IMR-90 (cell line): ENCODE data around the gene NEUROD2. TPM values are rescaled to one million over a fixed set of nuclear protein-coding genes. Genes with fewer than 3 reads are reported as not detected.

Source experiments
- ATAC-seq: fragments of 200-7000 bp; cut with Tn5 transposase; 2 replicates; pipeline ENCODE4 v1.9.1; 2020; ENCODE audit warnings: low read depth, mild to moderate bottlenecking, moderate library complexity
- BruUV-seq: library from RNA; stranded (reverse); fragments of 400-500 nt; replicated peaks from 2 replicates; lab custom pipeline; 2021; lab: Mats Ljungman, UMichigan
- CTCF ChIA-PET: fragments of 300-600 bp; formaldehyde crosslinking; extraction: SDS; loops from one replicate; lab custom pipeline; 2021; ENCODE audit warnings: antibody characterized with exemption; lab: Yijun Ruan, JAX
- POLR2A ChIA-PET: fragments of 300-600 bp; sonication (Branson Sonifier 250); formaldehyde crosslinking; loops from one replicate; lab custom pipeline; 2022; ENCODE audit warnings: antibody characterized with exemption; ENCODE audit not compliant: unreplicated experiment; lab: Charles Lee
- DNase-seq: peaks from one replicate; pipeline ENCODE4 v3.0.0; 2013
- H2AFZ ChIP-seq: replicated peaks from 2 replicates; pipeline ENCODE3; 2013; ENCODE audit warnings: low read length, mild to moderate bottlenecking; ENCODE audit not compliant: poor library complexity
- H2AK5ac ChIP-seq: 2 replicates; pipeline ENCODE4 v1.6.1; 2013; ENCODE audit warnings: low read depth, low read length, inconsistent platforms
- H2AK9ac ChIP-seq: replicated peaks from 2 replicates; pipeline ENCODE3; 2013; ENCODE audit warnings: mild to moderate bottlenecking, low read depth, low read length, moderate library complexity; ENCODE audit not compliant: poor library complexity
- H2BK120ac ChIP-seq: 2 replicates; pipeline ENCODE4 v1.6.1; 2013; ENCODE audit warnings: low read depth, low read length, inconsistent platforms
- H2BK15ac ChIP-seq: 3 replicates; pipeline ENCODE4 v1.6.1; 2013; ENCODE audit warnings: low read depth, low read length, inconsistent platforms
- H2BK20ac ChIP-seq: 2 replicates; pipeline ENCODE4 v1.6.1; 2013; ENCODE audit warnings: low read depth, mild to moderate bottlenecking, inconsistent platforms, low read length, moderate library complexity
- H2BK5ac ChIP-seq: 2 replicates; pipeline ENCODE4 v1.6.1; 2013; ENCODE audit warnings: mild to moderate bottlenecking, low read depth, low read length, inconsistent platforms; ENCODE audit not compliant: poor library complexity, severe bottlenecking
- H3K14ac ChIP-seq: replicated peaks from 2 replicates; pipeline ENCODE4 v1.6.1; 2013; ENCODE audit warnings: low read depth, low read length, inconsistent platforms
- H3K18ac ChIP-seq: 2 replicates; pipeline ENCODE4 v1.6.1; 2013; ENCODE audit warnings: low read depth, low read length, control low read depth
- H3K23ac ChIP-seq: 2 replicates; pipeline ENCODE4 v1.6.1; 2013; ENCODE audit warnings: low read depth, low read length, inconsistent platforms
- H3K27ac ChIP-seq: 2 replicates; pipeline ENCODE4 v1.5.1; 2013; ENCODE audit warnings: mild to moderate bottlenecking, control low read depth, low read length; ENCODE audit not compliant: insufficient read depth
- H3K27me3 ChIP-seq: 2 replicates; pipeline ENCODE4 v1.6.1; 2013; ENCODE audit warnings: low read length; ENCODE audit not compliant: control insufficient read depth, insufficient read depth
- H3K36me3 ChIP-seq: 2 replicates; pipeline ENCODE4 v1.6.1; 2013; ENCODE audit warnings: low read length, mixed read lengths; ENCODE audit not compliant: control insufficient read depth, insufficient read depth
- H3K4ac ChIP-seq: 2 replicates; pipeline ENCODE4 v1.6.1; 2013; ENCODE audit warnings: low read depth, low read length, inconsistent platforms
- H3K4me1 ChIP-seq: 2 replicates; pipeline ENCODE4 v1.6.1; 2013; ENCODE audit warnings: low read length, mixed read lengths; ENCODE audit not compliant: control insufficient read depth, insufficient read depth
- H3K4me2 ChIP-seq: 2 replicates; pipeline ENCODE4 v1.6.1; 2013; ENCODE audit warnings: low read depth, mild to moderate bottlenecking, control low read depth, low read length, moderate library complexity
- H3K4me3 ChIP-seq: 2 replicates; pipeline ENCODE4 v1.5.1; 2013; ENCODE audit warnings: low read depth, mild to moderate bottlenecking, control low read depth, low read length, moderate library complexity; ENCODE audit not compliant: insufficient read depth
- H3K56ac ChIP-seq: 2 replicates; pipeline ENCODE4 v1.6.1; 2013; ENCODE audit warnings: low read length, inconsistent platforms; ENCODE audit not compliant: insufficient read depth; ENCODE audit errors: extremely low read depth
- H3K79me1 ChIP-seq, 2 experiments: 2 replicates each; pipeline ENCODE4 v1.6.1; 2013; ENCODE audit warnings: low read length in 2 of 2, inconsistent platforms in 1 of 2, low read depth in 1 of 2
- H3K9ac ChIP-seq: 2 replicates; pipeline ENCODE4 v1.6.1; 2013; ENCODE audit warnings: low read depth, low read length, control low read depth
- H3K9me1 ChIP-seq: 2 replicates; pipeline ENCODE4 v1.6.1; 2013; ENCODE audit warnings: low read length, inconsistent platforms; ENCODE audit not compliant: insufficient read depth
- H3K9me3 ChIP-seq: 2 replicates; pipeline ENCODE4 v1.6.1; 2013; ENCODE audit warnings: low read length; ENCODE audit not compliant: control insufficient read depth, insufficient read depth
- H4K20me1 ChIP-seq: 2 replicates; pipeline ENCODE4 v1.6.1; 2013; ENCODE audit warnings: low read length, inconsistent platforms; ENCODE audit not compliant: insufficient read depth
- H4K5ac ChIP-seq: 2 replicates; pipeline ENCODE4 v1.6.1; 2013; ENCODE audit warnings: mild to moderate bottlenecking, low read depth, low read length, control low read depth
- H4K8ac ChIP-seq, 2 experiments: 2 replicates each; pipeline ENCODE4 v1.6.1; 2013; ENCODE audit warnings: low read depth in 2 of 2, low read length in 2 of 2, control low read depth in 1 of 2, inconsistent platforms in 1 of 2
- H4K91ac ChIP-seq: 2 replicates; pipeline ENCODE4 v1.6.1; 2013; ENCODE audit warnings: low read depth, low read length, inconsistent platforms; ENCODE audit not compliant: insufficient read depth
- CEBPB ChIP-seq: IDR thresholded peaks from 2 replicates; pipeline ENCODE4 v1.6.1; 2012; ENCODE audit warnings: low read depth, low read length, improper control_type of control experiment
- POLR2A ChIP-seq: IDR thresholded peaks from 2 replicates; pipeline ENCODE4 v1.6.1; 2012; ENCODE audit warnings: mild to moderate bottlenecking, low read depth, low read length
- RCOR1 ChIP-seq: IDR thresholded peaks from 2 replicates; pipeline ENCODE4 v1.6.1; 2012; ENCODE audit warnings: mild to moderate bottlenecking, low read length, improper control_type of control experiment; ENCODE audit not compliant: insufficient replicate concordance
- RFX5 ChIP-seq: IDR thresholded peaks from 2 replicates; pipeline ENCODE4 v1.8.0; 2012; ENCODE audit warnings: low read depth, mild to moderate bottlenecking, low read length, moderate library complexity
- WGBS, 2 experiments: methylation state at CpG; one replicate each; pipeline versions ENCODE4 v1.1.5 to v1.1.7; 2013; ENCODE audit warnings: missing lambda C conversion rate in 2 of 2; ENCODE audit not compliant: insufficient read length in 1 of 2; ENCODE audit errors: extremely low coverage in 2 of 2; 5-methylcytosine and 5-hydroxymethylcytosine counted together
- dilution Hi-C: fragments of 300-500 bp; cut with HindIII; formaldehyde crosslinking; loops from one replicate; pipeline ENCODE4 v1.14.3; 2018; ENCODE audit warnings: low sequenced_read_pairs; ENCODE audit not compliant: unreplicated experiment
- in situ Hi-C: fragments of 300-500 bp; cut with MboI; formaldehyde crosslinking; loops from 3 replicates; pipeline ENCODE4 v1.14.3; 2019; ENCODE audit warnings: low sequenced_read_pairs, inconsistent platforms, mixed read lengths
- intact Hi-C: fragments of 100-400 bp; cut with micrococcal nuclease; formaldehyde crosslinking; loops from 2 replicates; pipeline ENCODE4 v1.10.0; 2022
- polyA plus RNA-seq, 3 experiments: library from polyadenylated mRNA; depleted of rRNA; stranded (reverse); fragments of >200 nt; gene quantifications; 2 replicates each; pipeline ENCODE4 v1.2.3, GENCODE V29; 2012; ENCODE audit warnings: low replicate concordance in 1 of 3
- total RNA-seq: library from RNA; depleted of rRNA; stranded (reverse); fragments of >200 nt; gene quantifications from 2 replicates; pipeline ENCODE4 v1.2.3, GENCODE V29; 2012

NEUROD2 gene
- total and polyA plus RNA-seq, 2 of the 4 experiments (the other 2 are of a cell fraction) = not detected

- Histone ChIP-seq H4K5ac (no peak overlapping the region), H2BK120ac (no peak overlapping the region), H4K20me1 (no peaks in the 10 kb centered on the region; the same call in 1 of the 2 replicates), H3K14ac (no peak overlapping the region), H4K8ac (no peak overlapping the region), H3K9me1 (peaks cover 17% of the 10 kb centered on the region), H3K4me2 (no peak overlapping the region), H3K18ac (no peak overlapping the region), H2BK15ac (no peak overlapping the region), H3K79me1 (peaks cover 15 to 24% of the 10 kb centered on the region in 2 experiments), H2AFZ (peak overlapping the region; percentile 41), H3K27ac (no peak overlapping the region), H3K4ac (no peak overlapping the region), H3K4me3 (no peak overlapping the region), H3K27me3 (peaks cover 39% of the 10 kb centered on the region), H3K36me3 (no peaks in the 10 kb centered on the region), H3K56ac (no peak overlapping the region), H3K23ac (no peak overlapping the region), H4K91ac (no peak overlapping the region), H3K9me3 (no peaks in the 10 kb centered on the region), H3K4me1 (peaks cover 15% of the 10 kb centered on the region), H3K9ac (no peak overlapping the region), H2BK5ac (no peak overlapping the region), H2BK20ac (no peak overlapping the region), H2AK5ac (no peak overlapping the region), H2AK9ac (no peak overlapping the region)
- no TSS peak for BruUV-seq
- ATAC-seq (no peak), DNase-seq (no peak)
- intact Hi-C loops = no loop called here
- 60% methylated on average over 3 of the region's 8 CpGs; no CpG with 5 or more reads in 1 of the 2 experiments for WGBS, 2 experiments
- dilution Hi-C loops = no loop called here
- CTCF ChIA-PET = interaction anchor here (1.3 to 2.5 kb wide), 3 partner anchors 10 to 35 kb away, joined by 3 to 9 read pairs (median 8); partner anchors contain the start of gene PNMT
- no peak for TF ChIP-seq POLR2A
- TF ChIP-seq RCOR1 = no peak
- no peak for TF ChIP-seq RFX5
- no peak for TF ChIP-seq CEBPB
- POLR2A ChIA-PET = no interaction called here
- in situ Hi-C loops = no loop called here
These were observed 26.0 kb upstream of the NEUROD2 start for GRCh38 chr17:39633570-39634183.
